GM18858 (cell line): Measurements from ENCODE around the gene QRFP.

Source experiments
- ATAC-seq: cut with Tn5 transposase; IDR thresholded peaks from one replicate; pipeline ENCODE4 v1.9.1; 2021; ENCODE audit not compliant: unreplicated experiment

Gene QRFP

GRCh38 chr9:130904070-130905044, 7.7 kb upstream of the QRFP start:
- ATAC-seq: no peak

DNA sequence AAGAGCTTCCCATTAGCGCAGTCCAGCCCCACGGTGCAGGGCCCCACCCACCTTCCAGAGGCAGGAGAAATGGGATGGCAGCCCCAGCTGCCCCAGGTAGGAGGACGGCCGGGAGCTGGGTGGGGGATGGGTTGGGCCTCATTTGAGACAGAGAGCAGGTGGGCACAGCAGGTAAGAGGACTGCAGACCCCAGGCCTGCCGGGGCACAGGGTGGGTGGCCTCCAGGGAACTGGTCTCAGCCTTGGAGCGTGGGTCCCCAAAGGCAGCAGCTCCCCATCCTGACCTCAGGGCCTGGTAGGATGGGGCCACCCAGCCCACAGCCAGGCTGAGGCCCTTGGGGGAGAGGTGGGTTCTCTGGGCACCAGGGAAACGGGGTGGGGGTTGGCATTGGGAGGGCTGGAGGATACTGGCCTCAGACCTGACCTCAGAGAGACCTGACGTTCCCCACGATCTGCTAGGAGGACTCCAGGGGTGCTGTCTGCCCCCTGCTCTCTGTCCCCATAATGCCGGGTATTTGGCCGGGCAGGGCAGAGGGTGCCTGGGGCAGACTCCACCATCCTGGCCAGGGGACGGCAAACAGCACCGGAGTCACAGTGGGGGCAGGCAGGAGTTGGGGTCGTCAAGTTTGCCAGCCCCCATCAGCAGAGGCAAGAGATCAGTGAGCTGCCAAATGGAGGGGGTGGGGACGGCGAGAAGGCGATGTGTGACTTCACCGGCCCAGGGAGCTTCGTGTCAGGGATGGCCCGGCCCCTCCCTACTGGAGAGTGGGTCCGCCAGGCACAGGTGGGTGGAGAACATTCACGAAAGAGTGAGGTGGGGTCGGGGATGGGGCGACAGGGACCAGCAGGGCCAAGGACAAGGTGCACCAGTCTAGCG, 6.8 kb upstream of the QRFP start:
- no peak for ATAC-seq

DNA sequence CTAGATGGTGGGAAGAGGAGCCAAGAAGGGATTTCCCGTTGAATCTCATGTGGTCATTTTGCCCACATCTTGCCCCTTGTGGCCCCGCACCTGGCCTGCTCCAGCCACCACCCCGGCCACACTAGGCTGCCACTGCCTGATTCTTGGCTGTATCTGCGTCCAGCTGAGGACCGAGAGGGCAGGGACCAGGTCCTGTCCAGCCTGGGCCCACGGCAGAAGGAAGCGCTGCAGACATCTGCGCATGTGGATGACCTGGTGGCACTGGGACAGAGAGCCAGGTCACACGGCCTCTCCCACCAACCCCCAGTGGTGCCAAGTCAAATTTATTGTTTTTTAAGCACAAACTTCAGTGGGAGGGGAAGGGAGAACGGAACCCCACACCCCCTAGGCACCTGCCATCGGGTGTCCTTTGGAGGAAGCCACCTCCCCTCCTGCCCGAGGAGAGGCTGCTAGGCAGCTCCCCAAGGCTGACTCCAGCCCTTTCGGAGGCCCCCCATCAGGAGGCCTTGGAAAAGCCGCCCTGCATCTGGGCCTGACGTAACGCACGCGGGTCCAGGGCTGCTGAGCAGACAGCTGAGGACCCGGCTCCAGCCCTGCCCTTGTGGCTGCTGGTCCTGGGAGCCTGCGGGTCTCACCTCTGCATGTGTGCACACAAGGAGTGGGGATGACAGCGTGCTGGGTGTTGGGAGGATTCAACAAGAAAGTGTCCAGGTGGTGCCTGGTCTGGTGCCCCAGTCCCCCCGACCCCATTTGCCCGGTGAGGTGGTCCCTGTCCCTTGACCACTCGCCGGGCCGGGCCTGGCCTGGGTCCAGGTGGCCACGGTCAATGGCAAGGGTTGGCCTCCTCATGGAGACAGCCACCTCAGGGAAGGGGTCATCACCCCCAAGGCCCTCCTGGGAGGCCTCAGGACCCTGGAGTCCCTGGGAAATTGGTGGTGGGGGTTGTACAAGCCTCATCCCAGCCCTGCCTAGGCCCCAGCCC, 5.9 kb upstream of the QRFP start:
- ATAC-seq: no peak

GRCh38 chr9:130901498-130902203, 5.0 kb upstream of the QRFP start:
- ATAC-seq: no peak

- no peak for ATAC-seq
Observed at GRCh38 chr9:130900701-130901497, 4.3 kb upstream of the QRFP start.

- no peak for ATAC-seq
Observed at GRCh38 chr9:130899051-130899748, 2.6 kb upstream of the QRFP start.

- ATAC-seq: no peak
Observed at GRCh38 chr9:130898552-130898852, 1.9 kb upstream of the QRFP start.

- no peak for ATAC-seq
Observed at GRCh38 chr9:130897848-130898551, 1.4 kb upstream of the QRFP start.

DNA sequence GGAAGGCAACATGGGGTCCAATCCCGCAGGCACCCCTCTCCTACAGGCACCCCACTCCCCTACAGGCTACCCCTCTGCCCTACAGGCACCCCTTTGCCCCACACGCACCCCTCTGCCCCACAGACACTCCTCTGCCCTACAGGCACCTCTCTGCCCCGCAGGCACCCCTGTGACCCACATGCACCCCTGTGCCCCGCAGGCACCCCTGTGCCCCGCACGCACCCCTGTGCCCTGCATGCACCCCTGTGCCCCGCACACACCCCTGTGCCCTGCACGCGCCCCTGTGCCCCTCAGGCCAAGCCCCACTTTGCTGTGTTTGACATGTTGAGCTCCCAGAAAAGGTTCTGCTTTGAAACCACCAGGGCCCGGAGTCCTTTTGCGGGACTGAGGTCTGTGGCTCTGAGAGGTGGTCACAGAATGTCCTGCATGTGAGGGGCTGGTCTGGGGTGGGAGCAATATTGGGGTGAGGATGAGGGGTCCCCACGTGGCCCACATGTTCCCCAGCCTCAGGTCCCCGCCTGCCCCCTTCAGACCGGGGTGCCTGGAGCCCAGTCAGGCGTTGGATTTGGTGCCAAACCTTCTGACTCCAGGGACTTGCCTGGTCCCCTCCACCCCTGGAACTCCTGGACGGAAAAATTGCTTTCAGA, 616 bp upstream of the QRFP start:
- no peak for ATAC-seq

DNA sequence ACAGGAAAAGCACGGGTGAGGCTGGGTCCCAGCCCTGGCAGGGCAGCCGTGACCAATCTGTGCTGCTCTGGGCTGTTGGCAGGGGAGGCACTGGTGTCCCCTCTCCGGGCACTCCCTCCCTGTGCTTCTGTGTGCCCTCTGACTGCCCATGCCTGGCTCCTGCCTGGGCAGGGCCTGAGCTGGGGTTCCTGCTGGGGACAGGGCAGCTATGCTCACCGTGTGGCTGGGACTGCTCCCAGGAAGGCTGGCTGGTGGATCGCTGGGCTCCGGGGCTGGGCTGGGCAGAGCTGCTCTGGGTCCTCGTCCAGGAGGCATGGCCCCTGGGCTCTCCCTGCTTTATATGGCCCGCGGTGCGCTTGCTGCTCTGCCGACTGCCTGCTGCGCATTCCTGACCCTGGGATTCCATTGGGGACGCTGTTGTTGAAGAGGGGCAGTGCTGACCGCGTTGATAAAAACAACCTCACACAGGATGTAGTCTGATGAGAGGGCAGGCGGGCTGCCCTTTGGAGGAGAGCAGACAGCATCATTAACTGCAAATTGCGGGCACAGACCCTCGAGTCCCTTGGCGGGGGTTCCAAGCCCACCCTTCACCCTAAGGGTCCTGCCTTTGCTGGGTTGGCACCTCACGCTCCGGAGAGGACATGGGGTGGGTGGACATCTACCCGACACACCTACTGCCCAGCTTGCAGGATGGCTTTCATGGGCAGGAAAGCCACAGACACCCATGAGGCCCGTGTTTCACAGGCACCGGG, 955 bp downstream of the QRFP start:
- no peak for ATAC-seq

GRCh38 chr9:130895038-130895437, 1.6 kb downstream of the QRFP start:
- ATAC-seq: no peak

GRCh38 chr9:130894546-130894945, 2.1 kb downstream of the QRFP start:
- no peak for ATAC-seq

DNA sequence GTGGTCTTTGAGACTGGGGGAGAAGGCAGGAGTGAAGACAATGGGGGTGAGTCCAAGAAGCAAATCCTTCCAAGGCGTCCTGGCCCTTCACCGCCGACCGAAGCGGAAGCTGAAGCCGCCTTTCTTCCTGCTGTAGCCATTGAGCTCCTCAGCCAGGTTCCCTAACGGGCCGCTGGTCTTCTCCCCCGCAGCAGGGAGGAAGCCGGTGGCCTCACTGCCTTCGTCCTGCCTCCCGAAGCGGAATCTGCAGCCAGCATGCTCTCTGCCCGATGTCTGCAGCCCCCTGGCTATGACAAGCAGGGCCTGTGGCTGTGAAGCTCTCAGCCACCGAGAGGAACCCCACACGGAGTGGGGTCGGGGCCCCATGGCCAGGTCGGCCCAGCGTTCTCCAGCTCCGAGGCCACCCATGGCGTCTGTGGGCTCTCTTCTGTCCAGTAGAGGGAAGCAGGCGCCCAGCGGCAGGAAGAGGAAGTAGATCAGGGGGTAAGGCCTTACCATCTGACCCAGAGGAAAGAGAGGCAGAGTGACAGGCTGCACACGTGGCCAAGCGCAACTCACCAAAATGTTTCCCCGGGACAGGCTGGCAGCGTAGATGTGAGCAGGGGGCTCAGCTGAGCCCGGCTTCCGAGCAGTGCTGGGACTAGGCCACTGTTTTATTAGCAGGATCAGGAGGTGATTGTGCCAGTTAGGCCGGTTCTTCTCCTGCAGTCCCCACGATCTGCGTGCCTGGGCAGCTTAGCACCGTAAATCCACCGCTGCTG, 3.1 kb downstream of the QRFP start:
- no peak for ATAC-seq

GRCh38 chr9:130892477-130893304, 3.9 kb downstream of the QRFP start:
- no peak for ATAC-seq

DNA sequence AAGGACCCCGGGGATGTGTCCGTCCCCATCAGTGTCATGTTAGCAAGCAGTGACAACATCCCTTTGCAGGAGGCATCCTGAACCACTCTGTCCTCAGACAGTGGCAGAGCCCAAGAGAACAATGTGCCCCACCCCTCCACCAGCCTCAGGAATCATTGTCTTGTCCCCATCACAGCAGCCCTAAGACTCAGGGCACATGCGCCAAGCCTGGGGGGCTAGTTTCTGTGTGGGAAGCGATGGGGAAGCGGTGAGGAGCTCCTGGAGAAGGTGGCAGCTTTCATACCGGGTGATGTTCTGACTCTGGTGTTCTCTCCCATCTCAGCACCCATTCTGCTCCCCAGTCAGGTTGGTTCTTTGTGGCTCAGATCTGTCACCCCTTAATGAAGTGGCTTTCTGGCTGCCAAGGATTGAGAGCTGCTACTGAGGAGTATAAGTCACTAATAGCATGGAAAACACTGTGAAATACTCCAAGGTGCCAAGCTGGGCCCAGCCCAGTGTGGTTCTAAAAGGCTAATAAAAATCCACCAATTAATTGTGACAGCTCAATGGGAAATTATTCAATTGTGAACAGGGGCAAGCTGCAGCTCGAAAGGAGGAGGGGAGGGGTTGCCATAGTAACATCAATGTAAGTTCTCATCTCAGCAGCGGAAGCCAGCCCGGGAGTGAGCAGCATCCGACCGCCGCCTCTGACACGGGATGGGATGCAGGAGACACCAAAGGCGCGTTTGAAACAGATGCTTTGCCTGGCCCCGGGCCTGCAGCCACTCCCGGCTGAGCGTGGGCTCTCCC, 4.7 kb downstream of the QRFP start:
- ATAC-seq: no peak
